AG20443 (cell line): ENCODE results near the gene SATB2.

Source experiments
- DNase-seq: peaks from one replicate; pipeline ENCODE4 v3.0.0; 2012; ENCODE audit warnings: low spot score, mixed read lengths

The SATB2 gene

GRCh38 chr2:199404841-199405240 is 52.9 kb downstream of the SATB2 start:
- peak; percentile 39 for DNase-seq

GRCh38 chr2:199395311-199395710 is 62.4 kb downstream of the SATB2 start:
- no peak for DNase-seq

- DNase-seq, result no peak
Observed at GRCh38 chr2:199392363-199392762, 65.4 kb downstream of the SATB2 start.

GRCh38 chr2:199388728-199389268 is 68.9 kb downstream of the SATB2 start:
- no peak for DNase-seq

- DNase-seq, result no peak
Observed at GRCh38 chr2:199384043-199384442, 73.7 kb downstream of the SATB2 start.

- no peak for DNase-seq
Observed at GRCh38 chr2:199383021-199383420, 74.7 kb downstream of the SATB2 start.

GRCh38 chr2:199382091-199382490 is 75.6 kb downstream of the SATB2 start:
- no peak for DNase-seq

GRCh38 chr2:199381531-199381930 is 76.2 kb downstream of the SATB2 start:
- DNase-seq, result no peak

GRCh38 chr2:199378948-199379650 is 78.6 kb downstream of the SATB2 start:
- peak; percentile 48 for DNase-seq

- DNase-seq, result peak; percentile 34
Observed at GRCh38 chr2:199370150-199370780, 87.5 kb downstream of the SATB2 start.

GRCh38 chr2:199366406-199366805 is 91.3 kb downstream of the SATB2 start:
- no peak for DNase-seq

- DNase-seq, result no peak
Observed at GRCh38 chr2:199364153-199364552, 93.6 kb downstream of the SATB2 start.

GRCh38 chr2:199356412-199356811 is 101.3 kb downstream of the SATB2 start:
- DNase-seq, result peak; percentile 14

- no peak for DNase-seq
Observed at GRCh38 chr2:199348871-199349270, 108.9 kb downstream of the SATB2 start.

GRCh38 chr2:199344012-199344411 is 113.7 kb downstream of the SATB2 start:
- no peak for DNase-seq

- no peak for DNase-seq
Observed at GRCh38 chr2:199342334-199342733, 115.4 kb downstream of the SATB2 start.

GRCh38 chr2:199341123-199341522 is 116.6 kb downstream of the SATB2 start:
- no peak for DNase-seq

GRCh38 chr2:199339891-199340605 is 117.7 kb downstream of the SATB2 start:
- DNase-seq, result no peak

- no peak for DNase-seq
Observed at GRCh38 chr2:199336546-199336945, 121.2 kb downstream of the SATB2 start.

- no peak for DNase-seq
Observed at GRCh38 chr2:199335502-199335901, 122.2 kb downstream of the SATB2 start.

GRCh38 chr2:199329466-199329865 is 128.3 kb downstream of the SATB2 start:
- no peak for DNase-seq

GRCh38 chr2:199329031-199329430 is 128.7 kb downstream of the SATB2 start:
- no peak for DNase-seq

GRCh38 chr2:199325881-199326280 is 131.9 kb downstream of the SATB2 start:
- DNase-seq, result no peak
